RCC 7860 (cell line): Measurements from ENCODE around the gene DLL4.
"Not testable (repeated sequence)": the region's sequence is repeated elsewhere in the genome, so short reads cannot be mapped to it uniquely, and the experiment has no call there.

Experiments
- DNase-seq: peaks from one replicate; pipeline ENCODE4 v3.0.0-alpha.2; 2015; ENCODE audit warnings: low spot score
- FAIRE-seq: peaks from 2 replicates; lab custom pipeline; 2012; peaks lifted over from hg19 to GRCh38; lab: Jason Lieb, UNC

DLL4 gene

GRCh38 chr15:40940296-40940801, 11.2 kb downstream of the DLL4 start:
- no peak for DNase-seq
- FAIRE-seq = no peak

- FAIRE-seq = no peak
- DNase-seq = no peak
These were observed 12.0 kb downstream of the DLL4 start for GRCh38 chr15:40941068-40941527.

- DNase-seq = peak; percentile 59
- no peak for FAIRE-seq
These were observed 12.6 kb downstream of the DLL4 start for GRCh38 chr15:40941528-40942336.

GRCh38 chr15:40942337-40942854, 13.3 kb downstream of the DLL4 start:
- FAIRE-seq (no peak), DNase-seq (no peak)

- DNase-seq (no peak), FAIRE-seq (no peak)
These were observed 13.7 kb downstream of the DLL4 start for GRCh38 chr15:40942878-40943277.

- FAIRE-seq (no peak), DNase-seq (no peak)
These were observed 14.7 kb downstream of the DLL4 start for GRCh38 chr15:40943764-40944365.

GRCh38 chr15:40944510-40945296, 15.6 kb downstream of the DLL4 start:
- FAIRE-seq (no peak), DNase-seq (no peak)

GRCh38 chr15:40948706-40949473, 19.8 kb downstream of the DLL4 start:
- no peak for DNase-seq

GRCh38 chr15:40949756-40950207, 20.6 kb downstream of the DLL4 start:
- FAIRE-seq (no peak), DNase-seq (no peak)

More at GRCh38 chr15:40948706-40949473, 19.8 kb downstream of the DLL4 start:
- FAIRE-seq = no peak

- FAIRE-seq (no peak), DNase-seq (no peak)
These were observed 22.6 kb downstream of the DLL4 start for GRCh38 chr15:40951764-40952163.

- FAIRE-seq = no peak
- no peak for DNase-seq
These were observed 23.3 kb downstream of the DLL4 start for GRCh38 chr15:40952301-40952900.

GRCh38 chr15:40952901-40953712, 24.0 kb downstream of the DLL4 start, which contains the start of gene CHAC1:
Gene CHAC1, plus strand, starts transcription at chr15:40953471. Its CDS starts 113 bp downstream, at chr15:40953584.
- FAIRE-seq (peak; percentile 74), DNase-seq (peak; percentile 90)

- FAIRE-seq (no peak), DNase-seq (no peak)
These were observed 24.6 kb downstream of the DLL4 start for GRCh38 chr15:40953713-40954074.

GRCh38 chr15:40954158-40954848, 25.2 kb downstream of the DLL4 start:
- FAIRE-seq, DNase-seq: not testable (repeated sequence)

- FAIRE-seq (no peak), DNase-seq (no peak)
These were observed 26.2 kb downstream of the DLL4 start for GRCh38 chr15:40955141-40955903.

- DNase-seq (no peak), FAIRE-seq (no peak)
These were observed 26.9 kb downstream of the DLL4 start for GRCh38 chr15:40955930-40956540.

GRCh38 chr15:40956541-40956982, 27.4 kb downstream of the DLL4 start:
- FAIRE-seq = no peak
- DNase-seq = no peak
